GM21447 (cell line): ENCODE data around the gene CHRNA9.
"Not testable (repeated sequence)": the region's sequence is repeated elsewhere in the genome, so short reads cannot be mapped to it uniquely, and the experiment has no call there.

Experiments
- ATAC-seq: cut with Tn5 transposase; IDR thresholded peaks from one replicate; pipeline ENCODE4 v1.9.1; 2021; ENCODE audit not compliant: unreplicated experiment

CHRNA9 gene

GRCh38 chr4:40378619-40379018 lies 43.5 kb downstream of the CHRNA9 start:
- no peak for ATAC-seq

GRCh38 chr4:40379248-40379647 lies 44.1 kb downstream of the CHRNA9 start:
- ATAC-seq, result no peak

DNA sequence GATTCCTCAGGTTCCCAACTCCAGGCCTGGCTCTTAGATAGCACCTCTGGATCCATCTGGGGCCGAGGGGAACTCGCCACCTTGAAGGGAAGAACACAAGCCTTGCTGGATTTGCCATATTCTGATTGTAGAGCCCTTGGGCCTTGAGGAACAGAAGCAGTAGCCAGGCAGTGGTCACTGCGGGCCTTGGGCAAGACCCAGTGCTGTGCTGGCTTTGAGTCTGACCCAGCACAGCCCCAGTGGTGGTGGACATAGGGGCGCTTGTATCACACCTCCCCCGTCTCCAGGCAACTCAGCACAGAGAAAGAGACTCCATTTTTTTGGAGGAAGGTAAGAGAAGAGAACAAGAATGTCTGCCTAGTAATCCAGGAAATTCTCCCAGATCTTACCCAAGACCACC lies 45.5 kb downstream of the CHRNA9 start:
- ATAC-seq, result no peak

GRCh38 chr4:40388239-40388638 lies 53.1 kb downstream of the CHRNA9 start:
- ATAC-seq, result no peak

DNA sequence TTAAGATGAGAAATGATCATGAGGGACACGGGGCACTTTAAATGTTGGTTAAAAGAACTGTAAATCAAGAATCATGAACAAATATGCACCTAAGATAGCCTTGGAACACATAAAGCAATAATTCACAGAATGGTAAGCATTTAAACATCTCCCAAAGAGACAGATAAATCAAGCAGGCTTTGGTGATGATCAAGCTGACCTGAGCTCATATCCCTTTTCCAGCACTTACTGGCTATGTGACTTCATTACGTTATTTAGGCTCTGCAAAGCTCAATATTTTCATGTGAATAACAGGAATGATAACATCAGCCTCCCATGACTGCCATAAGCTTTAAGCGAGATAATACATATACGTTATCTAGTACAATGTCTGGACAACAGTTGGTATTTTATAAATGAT lies 54.9 kb downstream of the CHRNA9 start:
- no peak for ATAC-seq

DNA sequence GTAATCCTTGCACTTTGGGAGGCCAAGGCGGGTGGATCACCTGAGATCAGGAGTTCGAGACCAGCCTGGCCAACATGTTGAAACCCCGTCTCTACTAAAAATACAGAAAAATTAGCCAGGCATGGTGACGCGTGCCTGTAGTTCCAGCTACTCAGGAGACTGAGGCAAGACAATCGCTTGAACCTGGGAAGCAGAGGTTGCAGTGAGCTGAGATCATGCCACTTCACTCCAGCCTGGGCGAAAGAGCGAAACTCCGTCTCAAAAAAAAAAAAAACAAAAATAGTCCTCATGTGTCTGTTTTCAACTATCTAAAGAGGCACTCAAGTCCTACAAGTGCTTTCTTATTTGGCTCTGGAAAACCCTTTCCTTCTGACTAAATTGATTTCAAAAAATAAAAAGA lies 57.1 kb downstream of the CHRNA9 start:
- not testable (repeated sequence) for ATAC-seq

- no peak for ATAC-seq
These were observed 59.1 kb downstream of the CHRNA9 start for GRCh38 chr4:40394236-40394635.

DNA sequence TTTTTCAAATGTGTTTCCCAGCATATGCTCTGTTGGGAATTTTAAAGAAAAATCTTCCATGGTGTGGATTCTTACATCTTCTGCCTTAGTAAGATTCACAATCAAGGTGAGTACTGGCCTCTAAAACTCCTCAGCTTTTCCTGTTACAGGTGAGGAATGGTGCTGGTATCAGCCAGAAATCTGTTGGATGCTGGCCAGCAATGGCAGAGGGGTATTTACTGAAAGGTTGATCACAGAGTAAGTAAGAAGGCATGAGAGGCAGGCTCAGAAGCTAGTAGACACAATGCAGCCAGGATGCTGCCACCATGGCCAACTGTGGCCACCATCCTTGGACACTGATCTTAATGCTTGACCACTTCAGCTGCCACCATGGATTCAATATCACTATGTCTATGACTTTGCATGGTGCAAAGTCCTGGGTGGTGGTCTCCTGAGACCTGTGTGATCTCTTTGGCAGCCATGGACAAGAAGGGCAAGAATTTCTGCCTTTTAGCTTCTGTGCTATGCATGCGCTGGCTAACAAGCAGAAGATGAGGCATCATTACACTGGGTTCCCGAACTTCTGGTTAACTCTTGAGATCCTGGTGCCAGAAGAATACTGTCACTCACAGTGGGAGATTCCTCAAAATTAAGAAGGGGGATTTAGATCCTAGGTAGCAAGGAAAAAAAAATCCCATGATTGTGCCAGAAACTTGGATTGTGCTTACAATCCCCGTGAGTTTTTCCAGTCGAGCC lies 60.2 kb downstream of the CHRNA9 start:
- no peak for ATAC-seq

DNA sequence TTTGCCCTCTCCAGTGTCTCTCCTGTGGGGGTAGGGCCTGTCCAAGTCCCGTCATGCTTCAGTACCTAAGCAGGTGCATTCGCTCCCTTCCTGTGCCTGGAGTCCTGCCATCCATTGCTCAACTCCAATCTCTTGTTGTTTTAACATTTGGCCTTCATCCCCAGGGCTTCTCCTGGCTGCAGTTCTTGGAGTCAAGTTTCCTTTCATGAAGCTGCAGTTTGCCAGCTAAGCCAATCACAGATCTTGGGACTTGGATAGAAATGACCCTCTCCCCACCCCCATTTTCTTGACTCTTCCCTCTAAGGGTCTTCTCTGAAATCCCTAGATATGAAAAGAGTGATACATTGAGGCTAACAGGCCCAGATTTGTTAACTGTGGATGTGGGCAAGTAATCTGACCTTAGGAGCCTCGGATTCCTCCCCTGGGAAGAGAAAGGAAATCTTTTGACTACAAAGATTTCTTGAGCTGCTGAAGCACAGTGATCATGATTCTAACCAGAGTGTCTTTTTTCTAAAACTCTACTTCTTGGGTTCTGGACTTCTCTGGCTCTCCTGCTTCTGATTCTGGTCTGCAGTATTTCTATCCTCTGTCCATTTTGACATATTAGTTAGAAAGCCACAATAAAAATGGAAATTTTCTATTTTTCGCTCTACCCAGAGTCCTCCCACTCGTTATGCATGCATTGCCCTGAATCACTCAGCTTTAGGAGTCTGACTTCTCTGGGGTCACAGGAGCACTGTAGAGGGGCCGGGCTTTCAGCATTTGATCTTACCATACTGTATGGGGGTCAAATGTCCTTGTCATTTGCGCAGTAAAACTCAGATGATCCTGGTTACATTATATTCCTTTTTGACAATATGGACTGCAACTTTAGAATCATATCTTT lies 61.0 kb downstream of the CHRNA9 start:
- ATAC-seq, result no peak

DNA sequence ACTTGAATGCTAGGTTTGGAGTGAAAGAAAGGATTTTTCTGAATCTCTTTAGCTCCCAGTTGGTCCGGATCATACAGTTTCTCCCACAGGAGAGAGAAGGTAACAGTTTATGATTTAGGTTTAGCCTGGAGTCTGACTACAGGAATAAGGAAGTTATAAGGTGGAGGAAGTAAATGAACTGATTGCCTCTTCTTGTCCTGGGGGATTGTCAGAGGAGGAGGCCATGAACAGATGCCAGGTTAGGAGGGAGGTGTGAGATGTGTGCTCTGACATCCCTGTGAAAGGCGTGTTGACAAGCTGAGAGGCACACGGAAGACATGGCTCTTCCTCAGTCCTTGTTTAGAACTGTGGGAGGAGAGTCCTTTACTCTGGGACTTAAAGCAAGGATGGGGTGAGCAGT lies 64.4 kb downstream of the CHRNA9 start:
- ATAC-seq, result no peak

DNA sequence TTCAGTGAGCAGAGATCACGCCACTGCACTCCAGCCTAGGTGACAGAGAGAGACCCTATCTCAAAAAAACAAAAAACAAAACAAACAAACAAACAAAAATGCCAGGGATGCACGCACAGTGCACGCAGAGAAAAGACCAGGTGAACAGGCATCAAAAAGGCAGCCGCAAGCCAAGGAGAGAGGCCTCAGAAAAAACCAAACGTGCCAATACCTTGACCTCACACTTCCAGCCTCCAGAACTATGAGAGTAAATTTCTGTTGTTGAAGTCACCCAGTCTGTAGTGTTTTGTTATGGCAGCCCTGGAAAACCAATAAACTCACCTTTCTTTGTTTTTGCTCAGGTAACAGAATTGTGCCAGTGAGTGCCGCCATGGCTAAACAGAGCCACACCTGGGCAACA lies 66.0 kb downstream of the CHRNA9 start:
- ATAC-seq, result no peak

DNA sequence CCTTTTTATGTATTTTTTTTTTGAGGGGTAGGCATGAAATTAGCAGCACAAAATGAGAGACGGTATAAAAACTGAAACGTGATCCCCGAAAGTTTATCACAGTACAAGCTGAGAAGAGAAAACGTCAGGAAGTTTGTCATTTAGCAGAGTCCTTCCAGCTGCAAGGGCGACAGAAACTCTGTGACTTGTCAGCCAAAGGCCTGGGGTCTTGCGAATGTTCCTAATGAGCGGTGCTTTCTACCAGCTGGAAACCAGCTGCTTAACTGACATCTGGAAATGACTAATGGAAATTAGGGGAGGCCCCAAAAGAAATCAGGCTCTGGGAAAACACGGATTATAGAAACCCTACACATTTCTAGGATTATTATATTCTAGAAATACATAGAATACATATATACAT lies 66.5 kb downstream of the CHRNA9 start:
- ATAC-seq, result no peak

GRCh38 chr4:40402556-40402955 lies 67.4 kb downstream of the CHRNA9 start:
- ATAC-seq, result no peak

DNA sequence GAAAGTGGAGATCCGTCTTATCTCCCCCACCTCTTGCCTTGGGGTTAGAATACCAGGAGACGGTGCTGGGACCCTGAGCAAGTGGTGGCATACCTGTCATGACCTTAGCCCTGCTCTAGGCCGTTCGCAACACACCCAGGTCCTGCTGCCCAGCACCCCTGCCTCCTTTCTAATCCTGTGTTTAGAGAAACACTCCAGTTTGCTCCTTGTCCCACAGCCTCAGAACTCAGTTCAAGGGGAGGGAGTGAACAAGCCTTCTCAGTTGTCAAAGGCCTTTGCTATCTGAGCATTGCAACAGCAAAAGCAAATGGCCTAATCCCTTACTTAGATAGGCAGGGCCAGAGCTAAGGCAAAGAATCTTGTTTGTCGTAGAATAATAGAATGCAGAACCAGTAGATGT lies 67.9 kb downstream of the CHRNA9 start:
- no peak for ATAC-seq
